Neutrophil (primary cell): ENCODE measurements around the gene TWF2.
A peak's percentile ranks its signal among the peaks of the same experiment; 100 is the strongest.

ENCODE experiments used
- H3K27ac ChIP-seq: fragments of 200-600 bp; sonication (generic); 2 replicates; pipeline ENCODE4 v1.5.1; 2016; ENCODE audit warnings: mild to moderate bottlenecking, moderate library complexity
- H3K27me3 ChIP-seq: fragments of 200-600 bp; sonication (generic); 2 replicates; pipeline ENCODE4 v1.6.0; 2016; ENCODE audit warnings: mild to moderate bottlenecking
- H3K36me3 ChIP-seq: fragments of 200-600 bp; sonication (generic); 2 replicates; pipeline ENCODE4 v1.5.1; 2017
- H3K4me1 ChIP-seq, 2 experiments: fragments of 200-600 bp in 1 of 2; sonication (generic) in 1 of 2; 1 replicate in 1 of 2; 2 replicates in 1 of 2; pipeline versions ENCODE4 v1.5.1 to v1.6.1; 2013 to 2016; ENCODE audit warnings: low read depth in 1 of 2, low read length in 1 of 2, mild to moderate bottlenecking in 1 of 2, moderate library complexity in 1 of 2; ENCODE audit not compliant: control insufficient read depth in 1 of 2, insufficient read depth in 1 of 2
- H3K4me3 ChIP-seq, 2 experiments: fragments of 200-600 bp in 1 of 2; sonication (generic) in 1 of 2; 1 replicate in 1 of 2; 2 replicates in 1 of 2; pipeline ENCODE4 v1.5.1; 2013 to 2016; ENCODE audit warnings: low read depth in 1 of 2, low read length in 1 of 2, mild to moderate bottlenecking in 1 of 2, moderate library complexity in 1 of 2
- H3K9me3 ChIP-seq: fragments of 200-600 bp; sonication (generic); 2 replicates; pipeline ENCODE4 v1.5.1; 2016
- CTCF ChIP-seq: fragments of 200-600 bp; sonication (generic); IDR thresholded peaks from 2 replicates; pipeline ENCODE4 v1.5.1; 2016; ENCODE audit warnings: antibody characterized with exemption

The TWF2 gene

GRCh38 chr3:52202384-52203077, 36.4 kb downstream of the TWF2 start:
- H3K27ac ChIP-seq: peak overlapping the region; percentile 89
- peaks cover 70 to 75% of the 10 kb centered on the region in 2 experiments for H3K4me1 ChIP-seq
- peak overlapping the region; percentile 42 to 49 for H3K4me3 ChIP-seq
- H3K27me3 ChIP-seq: no peaks in the 10 kb centered on the region
- H3K9me3 ChIP-seq: no peaks in the 10 kb centered on the region
- H3K36me3 ChIP-seq: peaks cover 65% of the 10 kb centered on the region
- no peak for TF ChIP-seq CTCF

- H3K36me3 ChIP-seq: peaks cover 51% of the 10 kb centered on the region
- TF ChIP-seq CTCF: no peak
These were observed 37.8 kb downstream of the TWF2 start for GRCh38 chr3:52200981-52201679.

GRCh38 chr3:52198643-52199608, 40.0 kb downstream of the TWF2 start:
- TF ChIP-seq CTCF: no peak
- Histone ChIP-seq H3K4me1 (peaks cover 79 to 83% of the 10 kb centered on the region in 2 experiments), H3K27ac (peak overlapping the region; percentile 89), H3K4me3 (peak overlapping the region; percentile 92), H3K27me3 (no peaks in the 10 kb centered on the region), H3K36me3 (peaks cover 29% of the 10 kb centered on the region), H3K9me3 (no peaks in the 10 kb centered on the region)

More at GRCh38 chr3:52200981-52201679, 37.8 kb downstream of the TWF2 start:
- Histone ChIP-seq H3K27ac (peak overlapping the region; percentile 89), H3K9me3 (no peaks in the 10 kb centered on the region), H3K4me1 (peaks cover 84 to 89% of the 10 kb centered on the region in 2 experiments), H3K27me3 (no peaks in the 10 kb centered on the region), H3K4me3 (peak overlapping the region in 1 of 2 experiments; percentile 49)

GRCh38 chr3:52197842-52198625, 40.9 kb downstream of the TWF2 start, which contains the start of gene ALAS1:
TSS of gene ALAS1 (plus strand) at chr3:52198160. CDS start at chr3:52199242, 1,082 bp downstream.
- Histone ChIP-seq H3K4me1 (peaks cover 70 to 74% of the 10 kb centered on the region in 2 experiments), H3K27me3 (no peaks in the 10 kb centered on the region), H3K36me3 (peaks cover 20% of the 10 kb centered on the region), H3K27ac (peak within 1 kb of the TSS; percentile 89), H3K4me3 (peak within 1 kb of the TSS; percentile 92), H3K9me3 (no peaks in the 10 kb centered on the region)
- peak; percentile 64 for TF ChIP-seq CTCF

- H3K36me3 ChIP-seq: peaks cover 14% of the 10 kb centered on the region
- H3K4me1 ChIP-seq: peaks cover 65 to 68% of the 10 kb centered on the region in 2 experiments
- no peaks in the 10 kb centered on the region for H3K9me3 ChIP-seq
- H3K27ac ChIP-seq: peak overlapping the region; percentile 89
- peak overlapping the region; percentile 92 for H3K4me3 ChIP-seq
- H3K27me3 ChIP-seq: no peaks in the 10 kb centered on the region
- no peak for TF ChIP-seq CTCF
These were observed 41.5 kb downstream of the TWF2 start for GRCh38 chr3:52197499-52197841.
